Peyer's patch (tissue), 4 donors: ENCODE results near the gene AGBL4. TPM values are rescaled to one million over a fixed set of nuclear protein-coding genes. Genes with fewer than 3 reads are reported as not detected.
A peak's percentile ranks its signal among the peaks of the same experiment; 100 is the strongest.

Experiments
- DNase-seq, 3 donors: peaks; one replicate each; pipeline ENCODE4 v3.0.0-alpha.2; 2017 to 2019
- H3K27ac ChIP-seq, 4 donors: fragments of 200-600 bp; sonication (generic); one replicate each; pipeline ENCODE4 v1.5.1; 2016 to 2019
- H3K27me3 ChIP-seq, 2 donors: fragments of 200-600 bp; sonication (generic); one replicate each; pipeline ENCODE4 v1.5.1; 2019
- H3K36me3 ChIP-seq, 3 donors: fragments of 200-600 bp; sonication (generic); one replicate each; pipeline ENCODE4 v1.5.1; 2016 to 2019
- H3K4me1 ChIP-seq, 4 donors: fragments of 200-600 bp; sonication (generic); one replicate each; pipeline ENCODE4 v1.5.1; 2016 to 2019
- H3K4me3 ChIP-seq, 4 donors: fragments of 200-600 bp; sonication (generic); 1 replicate in 3 of 4; 2 replicates in 1 of 4; pipeline ENCODE4 v1.5.1; 2016 to 2019; ENCODE audit warnings: mild to moderate bottlenecking in 1 of 4
- H3K9me3 ChIP-seq, 4 donors: fragments of 200-600 bp; sonication (generic); one replicate each; pipeline ENCODE4 v1.5.1; 2016 to 2019; ENCODE audit warnings: mild to moderate bottlenecking in 1 of 4
- POLR2A ChIP-seq, 2 donors: fragments of 450-650 bp; IDR thresholded peaks; one replicate each; pipeline ENCODE4 v1.5.1; 2017; ENCODE audit warnings: antibody characterized with exemption in 2 of 2, mild to moderate bottlenecking in 2 of 2, moderate library complexity in 2 of 2
- total RNA-seq, 4 donors: library from RNA; depleted of rRNA; stranded (reverse); fragments of >200 nt; gene quantifications; one replicate each; pipeline ENCODE4 v1.1.0, GENCODE V29; 2016
- TF ChIP-seq, protein P1 (sequence below), 6 experiments: fragments of 450-650 bp in 4 of 6; fragments of 200-600 bp in 2 of 6; sonication (generic) in 1 of 6; IDR thresholded peaks; one replicate each; pipeline ENCODE4 v1.5.1; 2017 to 2019; ENCODE audit warnings: antibody characterized with exemption in 6 of 6, mild to moderate bottlenecking in 3 of 6, moderate library complexity in 1 of 6

AGBL4 gene
- total RNA-seq, 4 donors from 2014 or later: 2.5 TPM; not detected in 3

DNA sequence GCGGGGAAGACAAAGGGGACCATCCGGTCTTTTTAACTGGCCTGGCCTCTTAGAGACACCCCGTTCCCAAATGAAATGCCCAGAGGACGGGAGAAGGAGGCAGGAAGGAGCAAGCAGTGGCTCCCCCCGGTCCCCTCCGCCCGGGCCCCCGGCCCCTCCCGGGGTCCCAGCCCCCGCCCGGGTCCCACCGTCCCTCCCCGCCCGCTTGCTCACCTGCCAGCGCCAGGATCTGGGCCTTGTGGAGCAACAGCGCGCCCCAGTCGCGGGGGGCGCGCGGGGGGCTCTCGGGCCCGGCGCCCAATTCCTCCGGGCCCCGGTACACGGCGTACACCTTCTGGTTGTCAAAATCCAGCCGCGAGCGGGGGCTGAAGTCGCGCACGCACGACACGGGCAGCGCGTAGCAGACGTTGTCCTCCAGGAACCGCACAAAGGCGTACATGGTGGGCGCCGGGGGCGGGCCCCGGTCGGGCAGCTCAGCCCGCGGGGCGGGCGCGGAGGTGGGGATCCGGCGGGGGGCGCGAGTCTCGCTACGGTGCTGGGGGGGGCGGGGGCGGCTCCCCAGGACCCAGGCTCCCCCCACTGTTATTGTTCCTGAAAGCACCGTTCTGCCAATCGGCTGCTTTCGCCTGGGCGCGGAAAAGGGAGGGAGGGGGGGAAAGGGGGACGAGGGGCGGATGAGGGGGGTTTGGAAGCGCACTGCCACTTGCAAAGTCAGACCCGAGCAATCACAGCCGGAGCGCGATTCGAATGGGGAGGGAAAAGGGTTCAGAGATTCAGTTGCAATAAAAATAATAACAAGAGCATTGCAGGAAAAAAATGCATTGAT is 1247.1 kb downstream of the AGBL4 start, which contains the start of gene BEND5:
BEND5 (minus strand) TSS at position 499 of the 826 bp plus-strand sequence; CDS start at position 439, 60 bp downstream.
- no peaks in the 10 kb centered on the region for H3K36me3 ChIP-seq
- peak within 1 kb of the TSS; percentile 64 to 84 (median 79) for H3K4me3 ChIP-seq
- peak within 1 kb of the TSS; percentile 26 to 91 (median 73) for H3K27ac ChIP-seq
- H3K27me3 ChIP-seq: no peaks in the 10 kb centered on the region
- TF ChIP-seq, protein P1, sequence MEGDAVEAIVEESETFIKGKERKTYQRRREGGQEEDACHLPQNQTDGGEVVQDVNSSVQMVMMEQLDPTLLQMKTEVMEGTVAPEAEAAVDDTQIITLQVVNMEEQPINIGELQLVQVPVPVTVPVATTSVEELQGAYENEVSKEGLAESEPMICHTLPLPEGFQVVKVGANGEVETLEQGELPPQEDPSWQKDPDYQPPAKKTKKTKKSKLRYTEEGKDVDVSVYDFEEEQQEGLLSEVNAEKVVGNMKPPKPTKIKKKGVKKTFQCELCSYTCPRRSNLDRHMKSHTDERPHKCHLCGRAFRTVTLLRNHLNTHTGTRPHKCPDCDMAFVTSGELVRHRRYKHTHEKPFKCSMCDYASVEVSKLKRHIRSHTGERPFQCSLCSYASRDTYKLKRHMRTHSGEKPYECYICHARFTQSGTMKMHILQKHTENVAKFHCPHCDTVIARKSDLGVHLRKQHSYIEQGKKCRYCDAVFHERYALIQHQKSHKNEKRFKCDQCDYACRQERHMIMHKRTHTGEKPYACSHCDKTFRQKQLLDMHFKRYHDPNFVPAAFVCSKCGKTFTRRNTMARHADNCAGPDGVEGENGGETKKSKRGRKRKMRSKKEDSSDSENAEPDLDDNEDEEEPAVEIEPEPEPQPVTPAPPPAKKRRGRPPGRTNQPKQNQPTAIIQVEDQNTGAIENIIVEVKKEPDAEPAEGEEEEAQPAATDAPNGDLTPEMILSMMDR (IDR thresholded peaks at IDR 0.05): no peak
- TF ChIP-seq POLR2A (IDR thresholded peaks at IDR 0.05): no peak
- H3K9me3 ChIP-seq: no peaks in the 10 kb centered on the region
- H3K4me1 ChIP-seq: peaks cover 0 to 12% (median 0%) of the 10 kb centered on the region in 4 donors
- DNase-seq: peak; percentile 54 to 73 (median 73)

DNA sequence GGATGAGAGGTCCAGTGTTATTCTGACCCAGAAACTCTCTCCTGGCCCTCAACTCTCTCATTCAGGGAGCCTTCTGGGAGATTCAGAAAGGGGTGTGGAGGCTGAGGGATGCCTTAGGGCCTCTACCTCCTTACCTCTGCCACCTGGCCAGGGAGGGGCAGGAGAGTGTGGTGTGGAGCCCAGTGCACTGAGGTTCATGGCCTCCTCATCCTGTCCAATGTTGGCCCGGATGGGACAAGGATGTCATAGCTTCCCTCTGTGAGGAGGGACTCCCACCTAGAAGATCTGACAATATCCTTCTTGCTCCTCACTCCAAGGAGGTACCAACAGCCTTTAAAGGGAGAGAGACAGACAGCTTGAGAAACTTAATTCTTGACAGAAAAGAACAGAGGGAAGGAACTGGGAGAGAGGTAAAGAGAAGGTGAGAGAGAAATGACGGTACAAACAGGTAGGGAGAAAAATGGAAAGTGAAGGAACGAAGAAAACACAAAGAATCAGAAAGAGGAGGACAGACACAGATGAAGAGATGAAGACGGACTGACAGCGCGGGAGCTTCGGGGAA is 1247.8 kb downstream of the AGBL4 start:
- Histone ChIP-seq H3K9me3 (no peaks in the 10 kb centered on the region), H3K27ac (peak overlapping the region in 3 of 4 donors; percentile 71 to 91 (median 75)), H3K36me3 (no peaks in the 10 kb centered on the region), H3K27me3 (no peaks in the 10 kb centered on the region), H3K4me3 (peak overlapping the region; percentile 64 to 84 (median 79)), H3K4me1 (peaks cover 0 to 12% (median 0%) of the 10 kb centered on the region in 4 donors)
- TF ChIP-seq, protein P1 (IDR thresholded peaks at IDR 0.05): no peak
- TF ChIP-seq POLR2A (IDR thresholded peaks at IDR 0.05): no peak
- DNase-seq: peak in 2 of 3 donors; percentile 27 to 50

DNA sequence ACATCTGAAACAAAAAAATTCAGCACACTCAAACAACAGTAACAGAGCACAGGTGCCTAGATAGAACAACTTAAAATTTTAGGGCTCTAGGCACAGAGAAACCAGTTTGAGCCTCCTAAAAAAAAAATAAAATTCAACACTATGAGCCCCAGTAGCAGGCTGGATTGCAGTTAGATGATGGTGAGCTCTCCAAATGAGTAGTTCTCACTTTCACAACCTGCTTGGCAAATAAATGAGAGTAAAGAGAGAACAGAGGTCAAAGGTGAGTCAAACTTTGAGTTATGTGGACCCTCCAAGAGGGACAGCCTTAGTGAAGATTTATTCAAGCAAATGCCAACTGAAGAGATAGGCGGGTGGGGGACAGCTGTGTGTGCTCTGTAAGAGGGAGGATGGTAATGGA is 1250.6 kb downstream of the AGBL4 start:
- no peak for TF ChIP-seq POLR2A (IDR thresholded peaks at IDR 0.05)
- TF ChIP-seq, protein P1 (IDR thresholded peaks at IDR 0.05): no peak
- H3K9me3 ChIP-seq: no peaks in the 10 kb centered on the region
- H3K27ac ChIP-seq: no peak overlapping the region
- peaks cover 0 to 12% (median 0%) of the 10 kb centered on the region in 4 donors for H3K4me1 ChIP-seq
- no peak for DNase-seq
- H3K4me3 ChIP-seq: no peak overlapping the region
- H3K36me3 ChIP-seq: no peaks in the 10 kb centered on the region
- H3K27me3 ChIP-seq: no peaks in the 10 kb centered on the region

DNA sequence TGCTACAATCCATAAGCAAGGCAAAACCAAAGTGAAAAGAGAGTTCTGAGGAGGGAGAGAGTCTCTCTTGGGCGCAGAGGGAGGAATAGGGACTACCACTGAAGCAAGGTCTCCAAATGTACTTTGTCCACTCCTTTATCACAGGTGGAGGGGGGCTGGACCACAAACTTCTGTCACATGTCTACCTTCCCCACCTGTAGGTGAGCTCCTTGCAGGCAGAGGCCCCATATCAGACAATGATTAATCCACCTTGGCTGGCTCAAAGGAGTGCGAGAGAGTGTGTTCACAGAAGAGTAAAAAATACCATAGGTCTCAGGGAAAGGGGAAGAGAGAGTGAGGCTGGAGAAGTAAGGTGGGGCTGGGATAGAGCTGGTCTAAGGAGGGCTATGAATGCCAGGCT is 1251.5 kb downstream of the AGBL4 start:
- H3K9me3 ChIP-seq: no peaks in the 10 kb centered on the region
- no peak overlapping the region for H3K4me3 ChIP-seq
- TF ChIP-seq POLR2A (IDR thresholded peaks at IDR 0.05): no peak
- TF ChIP-seq, protein P1 (IDR thresholded peaks at IDR 0.05): no peak
- H3K4me1 ChIP-seq: peaks cover 0 to 12% (median 0%) of the 10 kb centered on the region in 4 donors
- no peaks in the 10 kb centered on the region for H3K27me3 ChIP-seq
- H3K36me3 ChIP-seq: no peaks in the 10 kb centered on the region
- H3K27ac ChIP-seq: peak overlapping the region in 1 of 4 donors; percentile 22
- no peak for DNase-seq

DNA sequence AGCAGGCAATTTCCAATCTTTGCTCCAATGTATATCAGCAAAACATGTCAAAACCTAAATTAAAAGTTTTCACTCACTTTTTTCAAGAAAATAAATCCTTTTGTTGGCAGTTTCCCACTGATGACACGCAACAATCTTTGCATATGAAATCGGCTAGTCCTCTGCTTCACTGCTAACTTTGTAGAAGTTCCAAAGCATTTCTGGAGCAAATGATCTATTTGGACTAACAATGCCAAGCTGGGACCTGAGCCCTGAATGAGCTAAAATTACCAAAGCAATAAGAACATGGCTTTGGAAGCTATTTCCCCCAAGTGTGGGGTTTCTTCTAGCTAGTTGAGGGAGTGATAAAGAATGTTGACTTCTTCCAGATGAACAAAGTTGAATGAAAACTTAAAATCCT is 1252.2 kb downstream of the AGBL4 start:
- no peak for DNase-seq
- Histone ChIP-seq H3K4me3 (no peak overlapping the region), H3K27ac (no peak overlapping the region), H3K27me3 (no peaks in the 10 kb centered on the region), H3K36me3 (no peaks in the 10 kb centered on the region), H3K9me3 (no peaks in the 10 kb centered on the region), H3K4me1 (peaks cover 0 to 12% (median 0%) of the 10 kb centered on the region in 4 donors)
- TF ChIP-seq, protein P1 (IDR thresholded peaks at IDR 0.05): no peak
- no peak for TF ChIP-seq POLR2A (IDR thresholded peaks at IDR 0.05)
